HG03460 (cell line): ENCODE data around the gene RAN.
"Not testable (repeated sequence)": the region's sequence is repeated elsewhere in the genome, so short reads cannot be mapped to it uniquely, and the experiment has no call there.

Source experiments
- ATAC-seq: cut with Tn5 transposase; IDR thresholded peaks from one replicate; pipeline ENCODE4 v1.9.1; 2021; ENCODE audit not compliant: unreplicated experiment

RAN gene

GRCh38 chr12:130871286-130872178, at the start of gene RAN:
TSS of gene RAN (plus strand) at chr12:130872066. CDS start at chr12:130872594, 528 bp downstream.
- peak; percentile 56 for ATAC-seq

GRCh38 chr12:130825771-130826150, 46.1 kb upstream of the RAN start:
- no peak for ATAC-seq

- ATAC-seq: no peak
Observed at GRCh38 chr12:130826151-130826801, 45.6 kb upstream of the RAN start.

GRCh38 chr12:130827432-130827831, 44.4 kb upstream of the RAN start:
- no peak for ATAC-seq

GRCh38 chr12:130828895-130829294, 43.0 kb upstream of the RAN start:
- ATAC-seq: no peak

- no peak for ATAC-seq
Observed at GRCh38 chr12:130829391-130830245, 42.2 kb upstream of the RAN start.

GRCh38 chr12:130830246-130830551, 41.7 kb upstream of the RAN start:
- no peak for ATAC-seq

GRCh38 chr12:130831246-130831645, 40.6 kb upstream of the RAN start:
- no peak for ATAC-seq

GRCh38 chr12:130831876-130832405, 39.9 kb upstream of the RAN start:
- ATAC-seq: no peak

GRCh38 chr12:130832561-130833209, 39.2 kb upstream of the RAN start:
- no peak for ATAC-seq

GRCh38 chr12:130835011-130835410, 36.9 kb upstream of the RAN start:
- no peak for ATAC-seq

GRCh38 chr12:130835436-130835835, 36.4 kb upstream of the RAN start:
- no peak for ATAC-seq

- peak; percentile 31 for ATAC-seq
Observed at GRCh38 chr12:130838284-130838950, 33.4 kb upstream of the RAN start.

GRCh38 chr12:130838951-130839769, 32.7 kb upstream of the RAN start, which contains the start of gene STX2:
TSS of gene STX2 (minus strand) at chr12:130839250. CDS start at chr12:130839099, 151 bp downstream.
- ATAC-seq: peak; percentile 68

GRCh38 chr12:130839770-130840404, 32.0 kb upstream of the RAN start:
- no peak for ATAC-seq

GRCh38 chr12:130846369-130846768, 25.5 kb upstream of the RAN start:
- ATAC-seq: no peak

GRCh38 chr12:130847112-130847511, 24.8 kb upstream of the RAN start:
- no peak for ATAC-seq

- not testable (repeated sequence) for ATAC-seq
Observed at GRCh38 chr12:130848105-130848504, 23.8 kb upstream of the RAN start.
